ENCODE measurements around the gene VWCE.

Gene VWCE

DNA sequence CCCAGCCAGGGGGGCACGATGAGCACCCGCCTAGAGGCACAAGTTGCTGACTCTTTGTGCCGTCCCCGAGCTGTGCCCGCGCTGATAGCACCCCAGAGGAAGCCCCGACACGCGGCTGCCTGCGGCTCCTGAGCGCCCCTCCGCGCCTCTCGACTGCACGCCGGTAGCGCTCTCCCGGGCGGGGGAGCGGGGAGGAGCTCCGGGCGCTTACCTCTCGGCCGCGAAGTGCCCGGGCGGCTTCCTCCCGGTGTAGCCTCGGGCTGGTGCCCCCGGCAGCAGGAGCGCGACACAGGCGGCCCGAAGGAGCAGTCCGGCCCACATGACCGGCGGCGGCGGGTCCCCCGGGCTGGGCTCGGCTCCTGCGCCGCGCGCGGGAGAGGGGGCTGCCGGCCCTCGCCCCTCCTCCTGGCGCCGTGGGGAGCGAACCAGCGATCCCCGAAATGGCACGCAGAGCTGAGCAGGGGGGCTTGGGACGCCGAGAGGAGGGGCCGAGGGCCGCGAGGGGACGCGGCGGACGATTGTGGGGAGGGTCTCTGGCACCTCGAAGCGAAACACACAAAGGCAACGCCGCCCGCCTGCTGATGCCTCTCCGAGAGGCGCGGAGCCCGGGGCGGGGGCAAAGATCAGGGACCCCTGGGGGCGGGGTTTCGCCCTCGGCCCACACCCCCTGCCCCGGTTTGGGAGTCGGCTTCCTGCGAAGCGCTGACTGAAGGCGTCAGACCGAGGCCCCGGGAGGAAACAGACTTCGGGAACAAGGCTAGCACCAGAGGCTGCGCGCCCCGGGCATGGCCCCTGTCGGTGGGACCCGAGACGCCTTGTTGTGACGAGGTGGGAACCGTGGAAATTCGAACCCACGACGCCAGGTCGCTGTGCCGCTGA, at the start of gene VWCE:
TSS of gene VWCE (minus strand) at position 600 of the 879 bp plus-strand sequence. CDS start at position 321, 279 bp downstream.
- TF ChIP-seq GATA2 (IDR thresholded peaks at IDR 0.05; ENCODE audit: low read depth, low read length) (no peak), GATA3 (IDR thresholded peaks at IDR 0.05; ENCODE audit: low read depth, low read length) (no peak)

GRCh38 chr11:61343792-61344745, 49.0 kb upstream of the VWCE start:
- TF ChIP-seq GATA2 (IDR thresholded peaks at IDR 0.05; ENCODE audit: low read depth, low read length) (no peak), GATA3 (IDR thresholded peaks at IDR 0.05; ENCODE audit: low read depth, low read length) (no peak)

GRCh38 chr11:61342207-61342803, 47.2 kb upstream of the VWCE start:
- TF ChIP-seq GATA3 (IDR thresholded peaks at IDR 0.05; ENCODE audit: low read depth, low read length) (no peak), GATA2 (IDR thresholded peaks at IDR 0.05; ENCODE audit: low read depth, low read length) (no peak)

GRCh38 chr11:61341706-61342105, 46.6 kb upstream of the VWCE start:
- no peak for TF ChIP-seq GATA3 (IDR thresholded peaks at IDR 0.05; ENCODE audit: low read depth, low read length)
- no peak for TF ChIP-seq GATA2 (IDR thresholded peaks at IDR 0.05; ENCODE audit: low read depth, low read length)

DNA sequence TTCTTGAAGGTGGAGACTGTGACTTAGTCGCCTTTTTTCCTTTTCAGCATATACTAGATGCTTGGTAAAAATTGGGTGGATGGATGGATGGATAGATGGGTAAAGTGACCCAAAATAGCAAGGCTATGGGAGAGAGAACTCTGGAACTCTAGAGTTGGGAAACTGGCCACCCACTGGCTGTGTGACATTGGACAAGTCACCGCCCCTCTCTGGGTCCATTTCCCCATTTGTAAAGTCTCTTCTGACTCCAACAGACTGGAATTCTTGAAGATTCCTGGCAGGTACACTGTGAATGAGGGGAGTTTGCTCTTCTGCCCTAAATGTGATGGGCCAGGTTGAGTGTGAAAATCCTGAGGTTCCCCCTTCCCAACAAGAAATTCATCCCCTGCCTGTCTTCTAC, 45.9 kb upstream of the VWCE start:
- TF ChIP-seq GATA3 (IDR thresholded peaks at IDR 0.05; ENCODE audit: low read depth, low read length) (no peak), GATA2 (IDR thresholded peaks at IDR 0.05; ENCODE audit: low read depth, low read length) (no peak)

DNA sequence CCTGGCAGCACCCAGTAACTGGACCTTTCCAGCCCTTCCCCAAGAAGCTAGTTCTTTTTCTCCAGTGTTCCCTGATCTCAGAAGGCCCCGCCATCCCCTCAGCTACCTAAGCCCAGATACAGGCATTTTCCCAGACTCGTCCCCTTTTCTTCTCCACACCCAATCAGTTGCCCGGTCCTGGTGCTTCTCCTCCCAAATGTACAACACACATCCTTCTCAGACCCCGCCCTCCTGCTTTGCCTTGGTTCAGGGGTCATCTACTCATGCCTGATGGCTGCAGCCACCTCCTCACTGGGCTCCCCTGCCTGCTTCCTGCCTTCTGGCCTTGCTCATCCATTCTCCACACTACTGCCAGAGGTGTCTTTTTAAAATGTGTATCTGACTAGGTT, 44.4 kb upstream of the VWCE start:
- TF ChIP-seq GATA3 (IDR thresholded peaks at IDR 0.05; ENCODE audit: low read depth, low read length) (no peak), GATA2 (IDR thresholded peaks at IDR 0.05; ENCODE audit: low read depth, low read length) (no peak)

- TF ChIP-seq GATA2 (IDR thresholded peaks at IDR 0.05; ENCODE audit: low read depth, low read length) (no peak), GATA3 (IDR thresholded peaks at IDR 0.05; ENCODE audit: low read depth, low read length) (no peak)
Measured at GRCh38 chr11:61338783-61339489, 43.8 kb upstream of the VWCE start.

- TF ChIP-seq GATA2 (IDR thresholded peaks at IDR 0.05; ENCODE audit: low read depth, low read length) (no peak), GATA3 (IDR thresholded peaks at IDR 0.05; ENCODE audit: low read depth, low read length) (no peak)
Measured at GRCh38 chr11:61337706-61338470, 42.8 kb upstream of the VWCE start.

DNA sequence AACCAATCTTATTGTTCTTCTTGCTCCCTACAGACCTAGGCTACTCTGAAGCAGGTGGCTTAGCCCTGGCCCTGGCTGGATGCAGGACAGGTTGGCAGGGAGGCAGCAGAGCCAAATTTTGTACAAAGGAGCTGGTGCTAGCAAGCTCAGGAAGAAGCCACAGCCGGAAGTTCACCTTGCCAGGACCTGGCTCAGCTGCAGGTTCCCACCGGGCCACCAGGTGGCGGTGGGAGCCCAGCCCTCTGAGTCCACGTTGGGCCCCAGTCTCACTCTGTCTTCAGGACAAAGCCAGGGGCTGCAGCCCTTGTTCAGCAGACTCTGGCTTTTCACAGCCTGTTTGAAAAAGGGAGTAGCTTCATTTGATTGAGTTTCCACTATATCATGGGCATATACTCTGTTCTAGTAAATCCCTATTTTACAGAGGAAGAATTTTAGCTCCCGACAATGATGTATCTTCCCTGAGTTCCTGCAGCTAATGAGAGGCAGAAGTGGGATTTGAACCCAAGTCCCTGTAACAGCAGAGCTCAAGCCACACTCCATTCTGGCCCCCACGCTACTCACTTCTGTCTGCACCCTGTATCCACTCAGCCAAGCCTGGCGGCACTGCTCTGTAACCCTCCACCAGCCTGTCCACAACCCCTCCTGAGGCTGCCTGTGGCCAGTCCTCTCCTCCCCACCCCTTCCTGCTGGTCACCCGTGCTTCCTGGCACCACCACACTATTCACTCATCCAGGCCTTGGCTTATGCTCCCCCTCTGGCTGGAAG, 41.2 kb upstream of the VWCE start:
- TF ChIP-seq GATA2 (IDR thresholded peaks at IDR 0.05; ENCODE audit: low read depth, low read length), result no peak
- no peak for TF ChIP-seq GATA3 (IDR thresholded peaks at IDR 0.05; ENCODE audit: low read depth, low read length)

- TF ChIP-seq GATA2 (IDR thresholded peaks at IDR 0.05; ENCODE audit: low read depth, low read length) (no peak), GATA3 (IDR thresholded peaks at IDR 0.05; ENCODE audit: low read depth, low read length) (no peak)
Measured at GRCh38 chr11:61335355-61335710, 40.2 kb upstream of the VWCE start.

- TF ChIP-seq GATA2 (IDR thresholded peaks at IDR 0.05; ENCODE audit: low read depth, low read length), result no peak
- no peak for TF ChIP-seq GATA3 (IDR thresholded peaks at IDR 0.05; ENCODE audit: low read depth, low read length)
Measured at GRCh38 chr11:61334434-61335354, 39.6 kb upstream of the VWCE start.

Measured in SH-SY5Y (cell line).